ENCODE results near the gene FFAR1.

FFAR1 gene

GRCh38 chr19:35389192-35389861 is 41.6 kb downstream of the FFAR1 start:
- no peak for DNase-seq (ENCODE audit: low read depth)

- DNase-seq (ENCODE audit: low read depth) = no peak
Measured at GRCh38 chr19:35392742-35393715, 45.3 kb downstream of the FFAR1 start.

DNA sequence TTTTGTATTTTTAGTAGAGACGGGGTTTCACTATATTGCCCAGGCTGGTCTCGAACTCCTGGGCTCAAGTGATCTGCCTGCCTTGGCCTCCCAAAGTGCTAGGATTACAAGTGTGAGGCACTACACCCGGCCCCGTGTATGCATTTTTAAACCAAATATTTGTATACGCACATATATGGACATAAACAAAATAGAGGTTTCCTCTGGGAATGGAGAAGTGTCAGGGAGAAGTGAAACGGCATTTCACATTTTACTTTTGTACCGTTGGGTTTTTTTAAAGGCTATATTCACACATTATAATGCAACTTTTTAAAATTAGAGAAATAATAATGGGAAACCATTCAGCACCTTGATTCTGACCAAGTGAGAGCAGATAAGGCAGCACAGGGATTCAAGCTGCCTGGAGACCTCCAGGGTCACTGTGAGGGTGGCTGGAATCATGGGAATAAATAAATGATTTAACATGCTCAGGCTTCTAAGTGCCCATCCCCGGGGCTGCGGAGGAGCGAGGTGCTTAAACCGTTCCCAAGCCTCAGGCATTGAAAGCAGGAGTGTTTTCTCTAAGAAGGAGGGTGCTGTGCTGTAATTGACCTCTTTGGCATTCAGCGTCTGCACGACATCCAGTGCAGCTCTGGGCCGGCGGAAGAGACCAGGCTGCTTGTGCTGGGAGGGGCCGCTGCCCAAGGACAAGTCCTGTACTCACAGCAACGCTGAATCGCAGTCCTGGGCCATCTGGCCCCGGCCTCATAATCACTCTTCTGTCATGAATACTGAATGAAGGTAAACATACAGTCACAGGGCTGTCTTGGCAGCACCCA is 47.9 kb downstream of the FFAR1 start:
- no peak for DNase-seq (ENCODE audit: low read depth)

- DNase-seq (ENCODE audit: low read depth) = no peak
Measured at GRCh38 chr19:35396240-35396885, 48.7 kb downstream of the FFAR1 start.

DNA sequence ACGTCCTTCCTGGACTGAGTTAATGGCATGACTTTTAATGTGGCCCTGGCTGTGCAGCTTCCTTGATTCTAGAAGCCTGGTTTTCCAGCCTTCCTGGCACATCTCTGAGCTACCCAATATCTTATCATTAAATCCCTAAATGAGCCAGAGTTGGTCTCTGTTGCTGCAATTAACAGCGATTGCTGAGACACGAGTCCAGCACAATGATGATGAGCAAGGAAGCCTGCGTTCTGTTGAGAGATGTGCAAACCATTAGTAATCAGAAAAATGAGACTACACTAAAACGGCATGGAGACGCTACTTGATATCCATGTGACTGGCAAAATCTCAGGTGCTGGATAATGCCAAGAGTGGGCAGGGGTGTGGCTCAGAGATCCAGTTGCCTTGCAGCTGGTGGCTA is 49.4 kb downstream of the FFAR1 start:
- no peak for DNase-seq (ENCODE audit: low read depth)
